ENCODE measurements around the gene GNPNAT1.
"Not testable (repeated sequence)": the region's sequence is repeated elsewhere in the genome, so short reads cannot be mapped to it uniquely, and the experiment has no call there.

GRCh38 chr14:52727509-52727908 is 63.9 kb downstream of the GNPNAT1 start:
- not testable (repeated sequence) for TF ChIP-seq POLR2A (IDR thresholded peaks at IDR 0.05; ENCODE audit: low read length); GATA1 (IDR thresholded peaks at IDR 0.05; ENCODE audit: low read depth, low read length)

Data from erythroblast (primary cell).